CD4-positive, alpha-beta T cell treated with Interleukin-4 for 4 hours (primary cell): ENCODE data around the gene GOLGB1.
"Not testable (repeated sequence)": the region's sequence is repeated elsewhere in the genome, so short reads cannot be mapped to it uniquely, and the experiment has no call there.

Experiments
- DNase-seq: peaks from one replicate; pipeline ENCODE4 v3.0.0-alpha.2; 2020

Gene GOLGB1, protein sequence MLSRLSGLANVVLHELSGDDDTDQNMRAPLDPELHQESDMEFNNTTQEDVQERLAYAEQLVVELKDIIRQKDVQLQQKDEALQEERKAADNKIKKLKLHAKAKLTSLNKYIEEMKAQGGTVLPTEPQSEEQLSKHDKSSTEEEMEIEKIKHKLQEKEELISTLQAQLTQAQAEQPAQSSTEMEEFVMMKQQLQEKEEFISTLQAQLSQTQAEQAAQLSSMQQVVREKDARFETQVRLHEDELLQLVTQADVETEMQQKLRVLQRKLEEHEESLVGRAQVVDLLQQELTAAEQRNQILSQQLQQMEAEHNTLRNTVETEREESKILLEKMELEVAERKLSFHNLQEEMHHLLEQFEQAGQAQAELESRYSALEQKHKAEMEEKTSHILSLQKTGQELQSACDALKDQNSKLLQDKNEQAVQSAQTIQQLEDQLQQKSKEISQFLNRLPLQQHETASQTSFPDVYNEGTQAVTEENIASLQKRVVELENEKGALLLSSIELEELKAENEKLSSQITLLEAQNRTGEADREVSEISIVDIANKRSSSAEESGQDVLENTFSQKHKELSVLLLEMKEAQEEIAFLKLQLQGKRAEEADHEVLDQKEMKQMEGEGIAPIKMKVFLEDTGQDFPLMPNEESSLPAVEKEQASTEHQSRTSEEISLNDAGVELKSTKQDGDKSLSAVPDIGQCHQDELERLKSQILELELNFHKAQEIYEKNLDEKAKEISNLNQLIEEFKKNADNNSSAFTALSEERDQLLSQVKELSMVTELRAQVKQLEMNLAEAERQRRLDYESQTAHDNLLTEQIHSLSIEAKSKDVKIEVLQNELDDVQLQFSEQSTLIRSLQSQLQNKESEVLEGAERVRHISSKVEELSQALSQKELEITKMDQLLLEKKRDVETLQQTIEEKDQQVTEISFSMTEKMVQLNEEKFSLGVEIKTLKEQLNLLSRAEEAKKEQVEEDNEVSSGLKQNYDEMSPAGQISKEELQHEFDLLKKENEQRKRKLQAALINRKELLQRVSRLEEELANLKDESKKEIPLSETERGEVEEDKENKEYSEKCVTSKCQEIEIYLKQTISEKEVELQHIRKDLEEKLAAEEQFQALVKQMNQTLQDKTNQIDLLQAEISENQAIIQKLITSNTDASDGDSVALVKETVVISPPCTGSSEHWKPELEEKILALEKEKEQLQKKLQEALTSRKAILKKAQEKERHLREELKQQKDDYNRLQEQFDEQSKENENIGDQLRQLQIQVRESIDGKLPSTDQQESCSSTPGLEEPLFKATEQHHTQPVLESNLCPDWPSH (N-terminal part only)

DNA sequence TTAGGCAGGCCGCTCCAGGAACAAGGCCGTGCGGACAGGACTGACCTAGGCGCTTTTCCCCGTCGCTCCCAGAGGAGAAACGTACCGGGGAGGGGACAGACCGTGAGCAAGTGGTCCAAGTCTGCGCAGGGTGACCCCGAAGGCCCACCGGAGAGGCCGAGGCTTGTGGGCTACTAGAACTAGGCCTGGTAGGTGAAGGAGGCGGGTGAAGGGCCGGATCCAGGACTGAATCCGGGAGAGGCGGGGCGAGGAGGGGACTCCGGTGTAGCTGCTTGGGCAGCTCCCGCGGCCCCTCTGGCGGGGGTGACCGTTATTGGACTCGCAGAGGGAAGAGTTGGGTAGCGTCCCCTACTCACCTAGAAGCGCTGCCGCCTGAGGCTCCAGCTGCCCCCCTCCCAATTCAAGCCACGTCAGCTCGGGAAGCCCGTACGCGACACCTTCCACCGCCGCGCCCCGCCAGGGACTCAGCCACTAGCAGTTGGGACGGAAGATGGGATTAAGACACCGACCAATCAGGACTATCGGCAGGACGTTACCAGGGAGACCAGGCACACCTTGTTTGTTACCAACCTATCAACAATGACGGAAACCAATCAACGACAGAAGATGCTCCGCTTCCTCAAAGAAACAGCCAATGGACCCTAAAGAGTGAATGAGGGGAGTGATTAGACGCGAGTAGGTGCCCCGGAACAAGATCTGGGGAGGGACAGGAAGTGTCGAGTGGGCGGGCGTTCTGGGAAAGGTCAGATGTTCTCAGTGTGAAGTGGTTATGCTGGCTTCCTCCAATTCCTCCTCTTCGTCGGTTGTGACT lies at the start of gene GOLGB1:
Gene GOLGB1, minus strand, starts transcription at position 466 of the 811 bp plus-strand sequence. CDS start 18,770 bp downstream, outside the sequence.
- DNase-seq, result peak; percentile 98

- no peak for DNase-seq
These were observed 47.4 kb upstream of the GOLGB1 start for GRCh38 chr3:121796970-121797369.

GRCh38 chr3:121794264-121794983 lies 44.9 kb upstream of the GOLGB1 start:
- no peak for DNase-seq

DNA sequence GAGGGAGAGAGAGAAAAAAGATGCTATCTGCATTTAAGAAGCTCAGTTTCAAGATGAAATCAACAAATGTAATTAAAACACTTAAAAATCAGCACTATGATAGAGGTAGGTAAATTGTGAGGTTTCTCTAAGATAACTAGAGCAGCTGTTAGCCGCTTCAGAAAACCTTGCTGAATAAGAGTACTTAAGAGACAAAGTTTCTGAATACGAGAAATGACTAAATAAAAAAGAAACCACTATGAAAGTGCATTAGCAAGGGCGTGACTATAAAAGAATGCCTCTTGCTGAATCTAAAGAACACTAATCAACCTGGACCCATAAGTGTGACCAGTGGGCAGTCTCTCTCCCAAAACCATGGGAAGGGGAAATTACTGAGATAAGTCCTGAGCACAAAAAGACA lies 43.5 kb upstream of the GOLGB1 start:
- DNase-seq, result no peak

GRCh38 chr3:121786485-121786884 lies 36.9 kb upstream of the GOLGB1 start:
- DNase-seq, result no peak

- not testable (repeated sequence) for DNase-seq
These were observed 33.2 kb upstream of the GOLGB1 start for GRCh38 chr3:121782784-121783183.

- no peak for DNase-seq
These were observed 32.1 kb upstream of the GOLGB1 start for GRCh38 chr3:121781611-121782010.

DNA sequence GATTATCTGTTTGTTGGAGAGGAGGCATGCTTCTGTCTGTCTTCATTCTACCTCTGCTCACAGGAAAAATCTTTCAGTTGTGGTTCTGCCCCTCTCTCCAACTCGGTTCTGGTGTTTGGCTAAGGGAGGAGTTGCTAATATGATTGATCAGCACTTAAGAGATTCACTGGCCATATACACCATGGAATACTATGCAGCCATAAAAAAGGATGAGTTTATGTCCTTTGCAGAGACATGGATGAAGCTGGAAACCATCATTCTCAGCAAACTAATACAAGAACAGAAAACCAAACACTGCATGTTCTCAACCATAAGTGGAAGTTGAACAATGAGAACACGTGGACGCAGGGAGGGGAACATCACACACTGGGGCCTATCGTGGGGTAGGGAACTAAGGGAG lies 25.6 kb upstream of the GOLGB1 start:
- not testable (repeated sequence) for DNase-seq

- DNase-seq, result no peak
These were observed 19.7 kb upstream of the GOLGB1 start for GRCh38 chr3:121769246-121769645.

DNA sequence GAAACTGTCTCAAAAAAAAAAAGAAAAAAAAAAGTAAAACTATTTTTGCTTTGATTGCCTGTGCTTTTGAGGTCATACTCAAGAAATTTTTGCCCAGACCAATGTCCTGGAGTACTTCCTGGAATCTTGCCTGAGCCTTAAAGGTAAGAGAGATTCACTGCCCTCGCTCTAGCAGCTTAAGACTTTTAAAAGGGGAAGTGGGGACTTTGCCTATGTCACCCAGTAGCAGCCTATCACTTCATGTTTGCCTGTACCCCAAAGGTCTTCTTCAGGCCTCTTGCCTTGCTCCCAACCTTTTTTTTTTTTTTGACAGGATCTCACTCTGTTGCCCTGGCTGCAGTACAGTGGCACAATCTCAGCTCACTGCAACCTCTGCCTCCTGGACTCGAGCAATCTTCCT lies 18.9 kb upstream of the GOLGB1 start:
- DNase-seq, result no peak

- DNase-seq, result no peak
These were observed 10.1 kb upstream of the GOLGB1 start for GRCh38 chr3:121759541-121760202.

- DNase-seq, result no peak
These were observed 9.3 kb upstream of the GOLGB1 start for GRCh38 chr3:121758727-121759450.

DNA sequence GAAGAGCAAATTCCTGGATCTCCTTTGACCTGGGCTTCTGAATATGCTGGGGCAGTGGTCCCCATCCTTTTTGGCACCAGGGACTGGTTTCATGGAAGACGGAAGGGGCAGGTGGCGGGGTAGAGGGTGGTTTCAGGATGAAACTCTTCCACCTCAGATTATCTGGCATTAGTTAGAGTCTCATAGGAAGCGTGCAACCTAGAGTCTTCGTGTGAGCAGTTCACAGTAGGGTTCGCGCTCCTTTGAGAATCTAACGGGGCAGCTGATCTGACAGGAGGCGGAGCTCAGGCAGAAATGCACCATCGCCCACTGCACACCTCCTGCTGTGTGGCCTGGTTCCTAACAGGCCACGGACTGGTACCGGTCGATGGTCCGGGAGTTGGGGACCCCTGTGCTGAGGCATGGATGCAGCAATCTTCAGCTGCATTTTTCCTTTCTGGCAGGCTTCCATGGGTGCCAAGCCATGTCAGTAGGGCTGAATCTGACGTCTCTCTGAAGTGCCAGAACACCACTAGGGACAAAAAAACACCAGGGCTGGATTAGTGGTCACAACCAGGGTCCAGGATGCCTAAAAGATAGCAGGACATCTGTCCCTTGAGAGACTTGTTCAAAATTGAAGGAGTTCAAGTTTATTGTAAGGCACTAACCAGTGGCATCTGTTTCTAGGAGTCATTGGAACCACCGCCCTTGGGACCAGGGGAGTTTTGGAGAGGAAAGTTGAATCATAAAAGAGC lies 8.4 kb upstream of the GOLGB1 start:
- no peak for DNase-seq

DNA sequence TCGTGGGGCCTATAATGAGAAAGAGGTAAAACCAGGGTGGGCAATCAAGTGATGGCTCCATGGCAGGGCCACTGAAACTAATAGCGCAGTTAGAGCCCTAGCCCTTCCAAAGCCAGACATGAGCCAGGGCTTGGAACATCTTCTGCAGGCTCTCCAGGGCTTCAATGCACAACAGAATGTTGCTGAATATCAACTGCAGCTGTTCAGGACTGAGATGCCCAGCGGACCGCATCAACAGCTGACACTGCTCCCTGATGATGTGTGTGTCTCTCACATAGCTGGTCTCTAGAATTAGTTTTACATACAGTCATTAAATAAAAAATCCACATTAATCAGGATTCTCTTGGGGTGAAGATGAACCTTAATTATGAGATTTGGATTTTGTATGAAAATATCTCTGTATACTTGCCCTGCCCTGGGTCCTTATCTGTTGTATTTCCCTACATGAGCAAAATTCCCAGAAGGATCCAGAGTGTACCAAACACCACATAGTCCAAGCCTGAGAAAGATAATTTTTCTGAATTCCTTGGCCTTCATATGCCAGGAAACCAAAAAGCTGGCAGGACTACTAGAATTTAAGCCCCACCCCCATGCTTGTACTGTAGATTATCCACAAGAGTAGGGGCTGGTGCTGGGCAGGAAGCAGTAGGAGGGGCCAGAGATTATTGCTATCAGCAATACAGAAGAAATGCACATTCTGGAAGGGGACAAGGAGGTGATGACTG lies 7.7 kb upstream of the GOLGB1 start:
- no peak for DNase-seq

DNA sequence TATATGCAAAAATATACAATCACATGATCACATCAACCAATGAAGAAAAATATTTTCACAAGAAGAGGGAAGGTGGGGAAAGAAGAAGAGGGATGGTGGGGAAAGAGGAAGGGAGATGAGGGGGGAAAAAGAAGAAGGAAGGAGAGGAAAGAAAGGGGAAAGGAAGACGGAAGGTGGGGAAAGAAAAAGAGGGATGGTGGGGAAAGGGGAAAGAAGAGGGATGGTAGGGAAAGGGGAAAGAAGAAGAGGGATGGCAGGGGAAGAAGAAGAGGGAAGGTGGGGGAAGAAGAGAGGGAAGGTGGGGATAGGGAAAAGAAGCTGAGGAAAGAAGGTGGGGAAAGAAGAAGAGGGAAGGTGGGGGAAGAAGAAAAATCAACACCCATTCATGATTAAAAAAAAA lies 3.2 kb upstream of the GOLGB1 start:
- DNase-seq, result no peak

DNA sequence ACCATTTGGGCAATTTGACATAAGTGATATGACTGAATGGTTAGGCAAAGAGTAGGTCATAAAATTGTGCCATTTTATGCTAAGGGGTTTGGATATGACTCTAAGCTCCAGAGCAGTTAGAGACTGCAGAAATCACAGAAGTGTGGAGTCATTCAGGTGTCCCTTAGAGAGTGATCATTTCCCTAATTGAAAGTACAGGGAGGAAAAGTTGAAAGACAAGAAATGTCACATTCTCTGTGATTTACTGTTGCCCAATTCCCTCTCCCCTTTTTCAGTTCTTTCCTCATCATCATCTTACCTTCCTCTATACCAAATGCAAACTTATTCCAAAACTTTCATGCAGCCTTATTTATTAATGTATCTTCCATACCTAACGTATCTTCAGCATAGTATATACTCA lies 2.7 kb upstream of the GOLGB1 start:
- DNase-seq, result no peak

GRCh38 chr3:121750087-121750415 lies 510 bp upstream of the GOLGB1 start:
- DNase-seq, result no peak

GRCh38 chr3:121748680-121749275 lies 763 bp downstream of the GOLGB1 start:
- DNase-seq, result no peak
